Activated naive CD8-positive, alpha-beta T cell treated with anti-CD3 and anti-CD28 coated beads, Interleukin-2, amount 10 ng/mL, durations not matched to agents 7 days and 5 days (primary cell): ENCODE results near the gene MINK1. TPM values are rescaled to one million over a fixed set of nuclear protein-coding genes. Genes with fewer than 3 reads are reported as not detected.

ENCODE experiments used
- ATAC-seq: fragments of 150-1000 bp; cut with Tn5 transposase; one replicate; pipeline ENCODE4 v1.10.0; 2021; ENCODE audit warnings: low read depth, moderate library complexity
- POLR2A ChIA-PET: fragments of 350-600 bp; sonication (Branson Sonifier 250); formaldehyde crosslinking; loops from one replicate; lab custom pipeline; 2021; ENCODE audit warnings: antibody characterized with exemption; lab: Charles Lee
- DNase-seq: peaks from one replicate; pipeline ENCODE4 v3.0.0; 2021
- H3K27ac Mint-ChIP-seq: one replicate; pipeline ENCODE4 v1.8.0; 2022; ENCODE audit warnings: mild to moderate bottlenecking, mixed read lengths
- H3K27me3 Mint-ChIP-seq: one replicate; pipeline ENCODE4 v1.8.0; 2022; ENCODE audit warnings: mild to moderate bottlenecking, moderate library complexity, mixed read lengths
- H3K36me3 Mint-ChIP-seq: one replicate; pipeline ENCODE4 v1.8.0; 2021; ENCODE audit warnings: mild to moderate bottlenecking, mixed read lengths
- H3K4me1 Mint-ChIP-seq: one replicate; pipeline ENCODE4 v1.8.0; 2021; ENCODE audit warnings: mixed read lengths
- H3K4me3 Mint-ChIP-seq: one replicate; pipeline ENCODE4 v1.8.0; 2022; ENCODE audit warnings: mild to moderate bottlenecking, moderate library complexity, mixed read lengths
- H3K9me3 Mint-ChIP-seq: one replicate; pipeline ENCODE4 v1.8.0; 2021; ENCODE audit warnings: mixed read lengths
- total RNA-seq, 2 experiments: library from RNA; stranded (reverse); gene quantifications; one replicate each; pipeline ENCODE4 v1.2.3, GENCODE V29; 2021

Gene MINK1
- total RNA-seq: 100 to 1,000 TPM; 123 to 128 TPM

DNA sequence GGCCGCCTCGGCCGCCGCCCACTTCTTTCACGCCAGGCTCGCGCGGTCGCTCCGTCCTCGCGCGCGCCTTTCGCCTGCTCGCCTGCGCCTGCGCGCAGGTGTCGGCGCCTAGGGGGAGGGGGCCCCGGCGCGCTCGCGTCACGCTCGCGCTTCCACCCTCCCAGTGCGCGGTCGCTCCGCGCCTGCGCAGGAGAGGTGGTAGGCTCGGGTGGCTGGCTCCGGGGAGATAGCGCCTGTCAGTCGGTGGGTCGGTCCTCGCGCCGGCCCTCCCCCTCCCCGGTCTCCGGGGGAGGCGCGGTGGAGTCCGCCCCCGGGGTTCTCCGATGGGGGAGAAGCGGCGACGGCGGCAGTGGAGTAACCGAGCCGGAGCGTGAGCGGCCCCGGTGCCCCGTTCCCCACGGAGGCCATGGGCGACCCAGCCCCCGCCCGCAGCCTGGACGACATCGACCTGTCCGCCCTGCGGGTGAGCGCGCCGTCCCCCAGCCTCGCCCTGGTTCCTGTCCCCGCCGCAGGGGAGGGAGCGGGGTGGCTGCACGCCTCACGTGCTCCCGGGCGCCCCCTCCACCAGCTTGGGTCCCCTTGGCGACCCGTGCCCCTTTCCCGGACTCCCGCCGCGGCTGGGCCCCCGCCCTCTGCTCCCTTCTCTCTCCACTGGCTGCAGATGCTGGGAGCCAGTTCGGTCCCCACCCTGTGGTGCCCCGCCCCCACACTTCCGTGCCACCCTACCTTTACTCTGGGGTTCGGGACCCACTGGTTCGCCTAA lies at the start of gene MINK1:
MINK1 (plus strand) TSS at position 163 of the 763 bp plus-strand sequence; CDS start at position 407, 244 bp downstream.
- H3K9me3 Mint-ChIP-seq: no peaks in the 10 kb centered on the region
- POLR2A ChIA-PET: interaction anchor here (0.7 to 2.0 kb wide), 4 partner anchors 26 to 123 kb away, joined by 3 to 6 read pairs (median 3); partner anchors contain the start of gene ARRB2
- H3K36me3 Mint-ChIP-seq: peaks cover 7% of the 10 kb centered on the region
- no peaks in the 10 kb centered on the region for H3K27me3 Mint-ChIP-seq
- H3K27ac Mint-ChIP-seq: peak within 1 kb of the TSS; percentile 88
- DNase-seq (peak; percentile 92), ATAC-seq (peak; percentile 92)
- H3K4me3 Mint-ChIP-seq: peak within 1 kb of the TSS; percentile 97
- peaks cover 27% of the 10 kb centered on the region for H3K4me1 Mint-ChIP-seq

DNA sequence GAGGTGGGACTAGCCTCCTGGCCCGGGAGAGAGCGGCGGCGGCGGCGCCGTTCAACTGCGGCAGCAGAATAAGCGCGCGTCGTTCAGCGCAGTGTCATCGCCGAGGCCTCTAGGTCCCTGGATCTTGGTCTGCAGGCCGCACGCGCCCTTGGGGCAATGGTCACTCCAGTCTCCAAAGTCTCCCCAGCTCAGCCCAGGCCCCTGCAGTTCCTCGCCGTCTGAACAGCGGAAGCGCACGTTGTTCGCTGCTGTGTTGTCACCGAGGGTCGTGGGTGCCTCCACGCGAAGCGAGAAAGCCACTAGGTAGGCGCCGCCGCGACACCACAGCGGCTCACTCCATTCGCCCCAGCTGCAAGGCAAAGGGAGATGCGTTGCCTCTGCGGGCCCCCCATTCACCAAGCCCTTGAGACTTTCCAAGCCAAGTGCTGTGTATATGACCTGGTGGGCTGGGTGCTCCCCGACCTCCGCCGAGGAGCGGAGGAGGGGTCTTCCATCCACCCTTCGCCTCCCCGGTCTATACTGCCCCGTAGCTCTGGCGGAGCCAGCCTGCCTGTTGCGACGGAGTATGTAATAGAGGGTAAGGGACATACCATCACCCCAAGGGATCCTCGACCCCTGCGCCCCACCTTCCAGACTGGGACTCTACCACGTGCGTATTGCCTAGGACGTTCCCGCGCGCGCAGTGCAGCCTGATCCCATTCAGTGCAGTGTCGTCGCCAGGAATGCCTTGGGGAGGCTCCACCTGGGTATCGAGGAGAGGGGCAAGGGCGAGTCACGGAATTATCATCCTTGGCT lies 47.6 kb upstream of the MINK1 start:
- peaks cover 18% of the 10 kb centered on the region for H3K4me1 Mint-ChIP-seq
- H3K36me3 Mint-ChIP-seq: no peaks in the 10 kb centered on the region
- peak overlapping the region; percentile 55 for H3K4me3 Mint-ChIP-seq
- DNase-seq: peak; percentile 49
- no peak overlapping the region for H3K27ac Mint-ChIP-seq
- peaks cover 77% of the 10 kb centered on the region for H3K27me3 Mint-ChIP-seq
- POLR2A ChIA-PET: interaction anchor here (0.5 to 1.4 kb wide), 2 partner anchors 10 kb away, joined by 3 to 5 read pairs; partner anchors contain the start of gene PSMB6
- no peak for ATAC-seq
- H3K9me3 Mint-ChIP-seq: no peaks in the 10 kb centered on the region

GRCh38 chr17:4786106-4786511 lies 47.0 kb upstream of the MINK1 start, which contains the start of gene VMO1:
Gene VMO1, minus strand, starts transcription at chr17:4786364. Its CDS starts 12 bp downstream, at chr17:4786352.
- Mint-ChIP-seq H3K4me1 (peaks cover 21% of the 10 kb centered on the region), H3K4me3 (peak within 1 kb of the TSS; percentile 55), H3K36me3 (no peaks in the 10 kb centered on the region), H3K27ac (no peak within 1 kb of the TSS), H3K27me3 (peaks cover 74% of the 10 kb centered on the region), H3K9me3 (no peaks in the 10 kb centered on the region)
- POLR2A ChIA-PET: interaction anchor here (0.5 kb wide), 1 partner anchor 97 kb away, joined by 3 read pairs; no protein-coding TSS in a partner anchor
- no peak for ATAC-seq
- no peak for DNase-seq

- no peak overlapping the region for H3K27ac Mint-ChIP-seq
- H3K27me3 Mint-ChIP-seq: peaks cover 76% of the 10 kb centered on the region
- no peaks in the 10 kb centered on the region for H3K36me3 Mint-ChIP-seq
- H3K4me1 Mint-ChIP-seq: peaks cover 21% of the 10 kb centered on the region
- no peak overlapping the region for H3K4me3 Mint-ChIP-seq
- H3K9me3 Mint-ChIP-seq: no peaks in the 10 kb centered on the region
- POLR2A ChIA-PET: interaction anchor here (0.5 to 1.6 kb wide), 2 partner anchors 9 to 97 kb away, joined by 3 to 4 read pairs; partner anchors contain the start of gene PSMB6
- no peak for ATAC-seq
- no peak for DNase-seq
Observed at GRCh38 chr17:4786516-4786915, 46.6 kb upstream of the MINK1 start.

GRCh38 chr17:4788159-4788806 lies 44.9 kb upstream of the MINK1 start:
- H3K27me3 Mint-ChIP-seq: peaks cover 70% of the 10 kb centered on the region
- no peaks in the 10 kb centered on the region for H3K36me3 Mint-ChIP-seq
- H3K9me3 Mint-ChIP-seq: no peaks in the 10 kb centered on the region
- DNase-seq (no peak), ATAC-seq (no peak)
- POLR2A ChIA-PET: interaction anchor here (0.9 to 2.8 kb wide), 4 partner anchors 8 to 19 kb away, joined by 3 to 17 read pairs (median 4); partner anchors contain the start of genes PLD2, PSMB6 and TM4SF5
- peak overlapping the region; percentile 37 for H3K4me3 Mint-ChIP-seq
- H3K27ac Mint-ChIP-seq: no peak overlapping the region
- H3K4me1 Mint-ChIP-seq: peaks cover 19% of the 10 kb centered on the region

GRCh38 chr17:4788807-4789700 lies 44.1 kb upstream of the MINK1 start, which contains the start of gene GLTPD2:
Gene GLTPD2, plus strand, starts transcription at chr17:4788964. Its CDS starts 48 bp downstream, at chr17:4789012.
- Mint-ChIP-seq H3K27ac (peak within 1 kb of the TSS; percentile 70), H3K4me1 (peaks cover 19% of the 10 kb centered on the region), H3K4me3 (peak within 1 kb of the TSS; percentile 78), H3K27me3 (peaks cover 63% of the 10 kb centered on the region), H3K9me3 (no peaks in the 10 kb centered on the region), H3K36me3 (no peaks in the 10 kb centered on the region)
- DNase-seq (no peak), ATAC-seq (peak; percentile 16)
- POLR2A ChIA-PET: interaction anchor here (0.9 to 2.8 kb wide), 9 partner anchors 9 to 151 kb away, joined by 3 to 17 read pairs (median 5); partner anchors contain the start of genes ARRB2, MINK1, PLD2 and RNF167

- Mint-ChIP-seq H3K27ac (peak overlapping the region; percentile 70), H3K36me3 (no peaks in the 10 kb centered on the region), H3K27me3 (peaks cover 60% of the 10 kb centered on the region), H3K9me3 (no peaks in the 10 kb centered on the region), H3K4me3 (peak overlapping the region; percentile 78), H3K4me1 (peaks cover 19% of the 10 kb centered on the region)
- DNase-seq (no peak), ATAC-seq (no peak)
- POLR2A ChIA-PET: interaction anchor here (0.7 to 2.8 kb wide), 12 partner anchors 10 to 158 kb away, joined by 3 to 17 read pairs (median 4); partner anchors contain the start of genes ARRB2, C17orf107, MINK1 and PLD2
Observed at GRCh38 chr17:4789701-4789950, 43.5 kb upstream of the MINK1 start.

DNA sequence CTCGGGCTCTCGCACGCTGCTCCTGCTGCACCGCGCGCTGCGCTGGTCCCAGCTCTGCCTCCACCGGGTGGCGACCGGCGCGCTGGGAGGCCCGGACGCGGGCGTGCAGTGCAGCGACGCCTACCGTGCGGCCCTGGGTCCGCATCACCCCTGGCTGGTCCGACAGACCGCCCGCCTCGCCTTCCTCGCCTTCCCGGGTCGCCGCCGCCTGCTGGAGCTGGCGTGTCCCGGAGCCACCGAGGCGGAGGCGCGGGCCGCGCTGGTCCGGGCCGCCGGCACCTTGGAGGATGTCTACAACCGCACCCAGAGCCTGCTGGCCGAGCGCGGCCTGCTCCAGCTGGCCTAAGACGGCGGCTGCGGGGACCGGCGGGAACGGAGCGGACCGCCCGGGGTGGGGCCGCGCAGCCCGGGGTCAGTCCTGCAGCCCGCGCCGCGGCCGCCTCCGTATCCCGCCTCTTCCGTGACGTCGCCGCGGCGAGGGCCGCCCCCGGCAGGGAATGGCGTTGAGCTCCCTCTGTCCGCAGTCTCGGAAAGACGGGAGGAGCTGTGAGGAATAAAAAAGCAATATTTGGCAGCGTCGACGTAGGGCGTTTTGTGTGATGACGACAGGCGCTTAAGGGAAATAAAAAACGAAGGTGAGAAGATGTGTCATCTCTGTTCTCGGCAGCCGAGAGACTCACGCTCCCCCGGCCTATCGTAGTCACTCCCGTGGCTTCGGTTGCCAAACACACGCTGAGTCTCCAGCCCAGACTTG lies 43.0 kb upstream of the MINK1 start:
- DNase-seq (peak; percentile 89), ATAC-seq (peak; percentile 95)
- Mint-ChIP-seq H3K4me3 (peak overlapping the region; percentile 87), H3K27ac (peak overlapping the region; percentile 87), H3K36me3 (no peaks in the 10 kb centered on the region), H3K27me3 (peaks cover 56% of the 10 kb centered on the region), H3K4me1 (peaks cover 19% of the 10 kb centered on the region), H3K9me3 (no peaks in the 10 kb centered on the region)
- POLR2A ChIA-PET: interaction anchor here (0.5 to 2.8 kb wide), 17 partner anchors 9 to 246 kb away, joined by 3 to 17 read pairs (median 3); partner anchors contain the start of genes ARRB2, C17orf107, PLD2 and RNF167

GRCh38 chr17:4790705-4791088 lies 42.4 kb upstream of the MINK1 start:
- peaks cover 51% of the 10 kb centered on the region for H3K27me3 Mint-ChIP-seq
- ATAC-seq (no peak), DNase-seq (no peak)
- no peaks in the 10 kb centered on the region for H3K36me3 Mint-ChIP-seq
- H3K9me3 Mint-ChIP-seq: no peaks in the 10 kb centered on the region
- H3K27ac Mint-ChIP-seq: peak overlapping the region; percentile 87
- peaks cover 19% of the 10 kb centered on the region for H3K4me1 Mint-ChIP-seq
- POLR2A ChIA-PET: interaction anchor here (0.6 to 2.8 kb wide), 12 partner anchors 10 to 245 kb away, joined by 3 to 17 read pairs (median 5); partner anchors contain the start of genes ARRB2, C17orf107, PLD2 and RNF167
- peak overlapping the region; percentile 87 for H3K4me3 Mint-ChIP-seq

DNA sequence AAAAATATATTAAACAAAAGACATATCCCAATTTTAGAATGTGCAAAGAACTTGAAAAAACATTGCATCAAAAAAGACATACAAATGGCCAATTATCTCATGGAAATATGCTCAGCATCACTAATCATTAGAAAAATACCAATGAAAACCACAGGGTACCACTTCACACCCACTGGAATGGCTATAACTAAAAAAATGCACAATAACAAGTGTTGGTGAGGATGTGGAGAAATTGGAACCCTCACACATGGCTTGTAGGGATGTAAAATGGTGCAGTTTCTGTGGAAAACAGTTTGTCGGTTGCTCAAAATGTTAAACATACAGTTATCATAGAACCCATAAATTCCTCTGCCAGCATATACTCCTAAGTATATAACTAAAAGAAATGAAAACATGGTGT lies 38.0 kb upstream of the MINK1 start:
- ATAC-seq (no peak), DNase-seq (no peak)
- Mint-ChIP-seq H3K36me3 (peaks cover 2% of the 10 kb centered on the region), H3K27me3 (peaks cover 14% of the 10 kb centered on the region), H3K27ac (peak overlapping the region; percentile 96), H3K4me3 (peak overlapping the region; percentile 99), H3K9me3 (no peaks in the 10 kb centered on the region), H3K4me1 (peaks cover 13% of the 10 kb centered on the region)
- POLR2A ChIA-PET: no interaction called here

- H3K27ac Mint-ChIP-seq: peak overlapping the region; percentile 96
- H3K4me1 Mint-ChIP-seq: peaks cover 12% of the 10 kb centered on the region
- H3K36me3 Mint-ChIP-seq: peaks cover 2% of the 10 kb centered on the region
Observed at GRCh38 chr17:4796552-4796920, 36.6 kb upstream of the MINK1 start.

More at GRCh38 chr17:4796552-4796920, 36.6 kb upstream of the MINK1 start:
- H3K9me3 Mint-ChIP-seq: no peaks in the 10 kb centered on the region
- DNase-seq (no peak), ATAC-seq (no peak)
- peaks cover 12% of the 10 kb centered on the region for H3K27me3 Mint-ChIP-seq
- POLR2A ChIA-PET: interaction anchor here (1.0 to 1.7 kb wide), 6 partner anchors 9 to 93 kb away, joined by 3 to 20 read pairs (median 4); partner anchors contain the start of genes PELP1, PLD2 and TM4SF5
- H3K4me3 Mint-ChIP-seq: peak overlapping the region; percentile 99
